H9 (cell line): ENCODE results near the gene TIAM2. TPM values are rescaled to one million over a fixed set of nuclear protein-coding genes. Genes with fewer than 3 reads are reported as not detected.
A peak's percentile ranks its signal among the peaks of the same experiment; 100 is the strongest.

Experiments used
- DNase-seq: peaks from one replicate; pipeline ENCODE4 v3.0.0-alpha.2; 2017
- H2AFZ ChIP-seq: one replicate; pipeline ENCODE4 v1.6.1; 2013; ENCODE audit warnings: mild to moderate bottlenecking, low read length, control low read depth, moderate library complexity
- H2AK5ac ChIP-seq: 2 replicates; pipeline ENCODE4 v1.6.1; 2013; ENCODE audit warnings: low read length, control low read depth, mixed read lengths; ENCODE audit not compliant: insufficient read length
- H2BK120ac ChIP-seq: one replicate; pipeline ENCODE4 v1.6.1; 2013; ENCODE audit warnings: low read depth, mild to moderate bottlenecking, low read length, control low read depth, inconsistent platforms; ENCODE audit not compliant: poor library complexity, severe bottlenecking
- H2BK12ac ChIP-seq: 2 replicates; pipeline ENCODE4 v1.6.1; 2013; ENCODE audit warnings: low read length, control low read depth, mixed read lengths, low read depth; ENCODE audit not compliant: insufficient read length
- H2BK15ac ChIP-seq: 2 replicates; pipeline ENCODE4 v1.6.1; 2013; ENCODE audit warnings: low read depth, low read length, control low read depth
- H2BK20ac ChIP-seq: one replicate; pipeline ENCODE4 v1.6.1; 2013; ENCODE audit warnings: low read depth, mild to moderate bottlenecking, low read length, control low read depth, inconsistent platforms; ENCODE audit not compliant: poor library complexity, severe bottlenecking
- H2BK5ac ChIP-seq: 2 replicates; pipeline ENCODE4 v1.6.1; 2013; ENCODE audit warnings: low read length, control low read depth, mixed read lengths; ENCODE audit not compliant: insufficient read length
- H3K14ac ChIP-seq: 2 replicates; pipeline ENCODE4 v1.6.1; 2013; ENCODE audit warnings: low read length, control low read depth; ENCODE audit not compliant: insufficient read depth
- H3K18ac ChIP-seq: 2 replicates; pipeline ENCODE4 v1.6.1; 2013; ENCODE audit warnings: low read depth, mild to moderate bottlenecking, mixed read lengths, low read length, control low read depth; ENCODE audit not compliant: insufficient read length
- H3K23ac ChIP-seq: 2 replicates; pipeline ENCODE4 v1.6.1; 2013; ENCODE audit warnings: low read length, control low read depth, mixed read lengths, low read depth; ENCODE audit not compliant: insufficient read length
- H3K23me2 ChIP-seq: 2 replicates; pipeline ENCODE4 v1.6.1; 2013; ENCODE audit warnings: low read depth, mild to moderate bottlenecking, mixed read lengths, low read length, control low read depth; ENCODE audit not compliant: insufficient read length, poor library complexity, severe bottlenecking
- H3K27ac ChIP-seq: 2 replicates; pipeline ENCODE4 v1.5.1; 2013; ENCODE audit warnings: low read length, control low read depth, mixed read lengths, low read depth; ENCODE audit not compliant: insufficient read length
- H3K27me3 ChIP-seq: 2 replicates; pipeline ENCODE4 v1.6.1; 2013; ENCODE audit warnings: low read length, control low read depth, inconsistent platforms; ENCODE audit not compliant: insufficient read depth
- H3K4ac ChIP-seq: 2 replicates; pipeline ENCODE4 v1.6.1; 2013; ENCODE audit warnings: low read depth, mild to moderate bottlenecking, control low read depth, inconsistent platforms, low read length, moderate library complexity
- H3K4me1 ChIP-seq: 2 replicates; pipeline ENCODE4 v1.6.1; 2013; ENCODE audit warnings: low read length, control low read depth, inconsistent platforms; ENCODE audit not compliant: insufficient read depth
- H3K4me2 ChIP-seq: 2 replicates; pipeline ENCODE4 v1.6.1; 2013; ENCODE audit warnings: low read length, control low read depth, mixed read lengths; ENCODE audit not compliant: insufficient read length, insufficient read depth
- H3K56ac ChIP-seq: 2 replicates; pipeline ENCODE4 v1.6.1; 2013; ENCODE audit warnings: low read depth, mild to moderate bottlenecking, mixed read lengths, low read length, control low read depth; ENCODE audit not compliant: insufficient read length
- H3K79me1 ChIP-seq: 2 replicates; pipeline ENCODE4 v1.6.1; 2013; ENCODE audit warnings: low read depth, mild to moderate bottlenecking, moderate library complexity, low read length, control low read depth, inconsistent platforms; ENCODE audit not compliant: insufficient read depth, poor library complexity, severe bottlenecking
- H3K79me2 ChIP-seq: 2 replicates; pipeline ENCODE4 v1.6.1; 2013; ENCODE audit warnings: low read length, control low read depth, inconsistent platforms; ENCODE audit not compliant: insufficient read depth
- H3K9ac ChIP-seq: 2 replicates; pipeline ENCODE4 v1.6.1; 2013; ENCODE audit warnings: low read length, control low read depth, mixed read lengths; ENCODE audit not compliant: insufficient read length; ENCODE audit errors: extremely low read depth
- H3K9me3 ChIP-seq: one replicate; pipeline ENCODE4 v1.6.1; 2013; ENCODE audit warnings: low read depth, low read length, inconsistent platforms; ENCODE audit not compliant: control insufficient read depth
- H3T11ph ChIP-seq: one replicate; pipeline ENCODE4 v1.6.1; 2013; ENCODE audit warnings: mild to moderate bottlenecking, low read length, control low read depth, inconsistent platforms
- H4K20me1 ChIP-seq: one replicate; pipeline ENCODE4 v1.6.1; 2013; ENCODE audit not compliant: control insufficient read depth, insufficient read length, insufficient read depth
- H4K5ac ChIP-seq: 2 replicates; pipeline ENCODE4 v1.6.1; 2013; ENCODE audit warnings: low read depth, mild to moderate bottlenecking, mixed read lengths, low read length, control low read depth; ENCODE audit not compliant: insufficient read length
- H4K8ac ChIP-seq: replicated peaks from 2 replicates; pipeline ENCODE4 v1.6.1; 2013; ENCODE audit warnings: low read length, control low read depth, mixed read lengths, low read depth; ENCODE audit not compliant: insufficient read length
- H4K91ac ChIP-seq: 2 replicates; pipeline ENCODE4 v1.6.1; 2013; ENCODE audit warnings: low read depth, mild to moderate bottlenecking, moderate library complexity, mixed read lengths, low read length, control low read depth; ENCODE audit not compliant: insufficient read length
- H3K27ac Mint-ChIP-seq, 3 experiments: 2 replicates in 2 of 3; 3 replicates in 1 of 3; pipeline ENCODE4 v1.8.0; 2020 to 2021; ENCODE audit warnings: mixed read lengths in 3 of 3, mild to moderate bottlenecking in 1 of 3, moderate library complexity in 1 of 3
- H3K27me3 Mint-ChIP-seq: 2 replicates; pipeline ENCODE4 v1.8.0; 2021; ENCODE audit warnings: low read depth, mild to moderate bottlenecking, moderate library complexity, mixed read lengths
- H3K36me3 Mint-ChIP-seq, 3 experiments: 2 replicates in 2 of 3; 3 replicates in 1 of 3; pipeline ENCODE4 v1.8.0; 2020 to 2021; ENCODE audit warnings: low read depth in 3 of 3, mixed read lengths in 3 of 3; ENCODE audit not compliant: insufficient read depth in 1 of 3
- H3K4me1 Mint-ChIP-seq, 2 experiments: 2 replicates each; pipeline ENCODE4 v1.8.0; 2020; ENCODE audit warnings: mixed read lengths in 2 of 2
- H3K4me3 Mint-ChIP-seq, 2 experiments: 2 replicates in 1 of 2; 3 replicates in 1 of 2; pipeline ENCODE4 v1.8.0; 2020 to 2021; ENCODE audit warnings: mild to moderate bottlenecking in 2 of 2, mixed read lengths in 2 of 2, moderate library complexity in 1 of 2
- H3K9me3 Mint-ChIP-seq, 2 experiments: 2 replicates in 1 of 2; 3 replicates in 1 of 2; pipeline ENCODE4 v1.8.0; 2020; ENCODE audit warnings: mild to moderate bottlenecking in 2 of 2, mixed read lengths in 2 of 2, moderate library complexity in 1 of 2
- WGBS: extraction: QIAGEN DNeasy Blood & Tissue Kit; methylation state at CpG from one replicate; pipeline ENCODE4 v1.1.7; 2013; ENCODE audit warnings: missing lambda C conversion rate, low lambda C conversion rate, mixed read lengths; ENCODE audit not compliant: insufficient read length; ENCODE audit errors: extremely low coverage; 5-methylcytosine and 5-hydroxymethylcytosine counted together
- total RNA-seq: library from RNA; stranded (reverse); gene quantifications from 2 replicates; pipeline ENCODE4 v1.2.1, GENCODE V29; 2021
- TF ChIP-seq, protein P1 (sequence below): fragments of 200-600 bp; sonication (generic); conservative IDR thresholded peaks from 3 replicates; pipeline ENCODE4 v1.8.0; 2021; ENCODE audit warnings: antibody characterized with exemption, mild to moderate bottlenecking

The TIAM2 gene
- total RNA-seq, 1 experiment from 2014 or later = 6.3 TPM

DNA sequence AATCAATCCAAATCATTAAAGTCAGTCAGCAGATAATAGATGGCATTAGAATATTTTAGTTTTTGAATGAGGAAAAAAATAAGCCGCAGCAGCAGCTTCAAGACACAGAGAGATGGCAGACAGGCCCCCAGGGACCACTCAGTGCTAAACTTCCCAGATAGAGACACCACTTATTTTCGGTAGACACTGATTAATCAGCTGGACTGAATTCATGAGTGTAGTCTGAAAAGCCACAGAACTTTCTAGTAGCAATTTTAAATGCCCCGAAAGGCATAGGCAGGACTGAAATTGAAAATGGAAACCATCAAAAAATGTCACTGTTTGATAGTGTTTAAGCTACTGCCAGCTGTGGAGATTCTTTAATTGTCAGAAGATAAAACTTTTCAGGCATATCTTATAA, 265.6 kb downstream of the TIAM2 start:
- H3K23ac ChIP-seq = no peak overlapping the region
- Mint-ChIP-seq H3K4me1 (peaks cover 25 to 32% of the 10 kb centered on the region in 2 experiments), H3K4me3 (no peak overlapping the region), H3K27ac (peak overlapping the region in 1 of 3 experiments; percentile 78; a peak in 4 of 7 replicates), H3K36me3 (peaks cover 18 to 45% (median 45%) of the 10 kb centered on the region in 3 experiments; a peak in 6 of 7 replicates), H3K27me3 (no peaks in the 10 kb centered on the region), H3K9me3 (no peaks in the 10 kb centered on the region)
- no peak overlapping the region for H3T11ph ChIP-seq
- no peaks in the 10 kb centered on the region for H4K20me1 ChIP-seq
- no peak overlapping the region for H2BK12ac ChIP-seq
- H3K9ac ChIP-seq = no peak overlapping the region
- H3K4ac ChIP-seq = no peak overlapping the region
- H2BK5ac ChIP-seq = no peak overlapping the region
- H3K27ac ChIP-seq = no peak overlapping the region
- H2BK15ac ChIP-seq = no peak overlapping the region
- H2BK20ac ChIP-seq = no peak overlapping the region
- no peak overlapping the region for H3K56ac ChIP-seq
- no peak overlapping the region for H3K14ac ChIP-seq
- H3K79me2 ChIP-seq = 0 out of 2 replicates have a peak, but pooled peaks cover 2% of the 10 kb centered on the region
- no peak overlapping the region for H4K5ac ChIP-seq
- H2AFZ ChIP-seq = no peak overlapping the region
- no peak overlapping the region for H4K91ac ChIP-seq
- TF ChIP-seq, protein P1, sequence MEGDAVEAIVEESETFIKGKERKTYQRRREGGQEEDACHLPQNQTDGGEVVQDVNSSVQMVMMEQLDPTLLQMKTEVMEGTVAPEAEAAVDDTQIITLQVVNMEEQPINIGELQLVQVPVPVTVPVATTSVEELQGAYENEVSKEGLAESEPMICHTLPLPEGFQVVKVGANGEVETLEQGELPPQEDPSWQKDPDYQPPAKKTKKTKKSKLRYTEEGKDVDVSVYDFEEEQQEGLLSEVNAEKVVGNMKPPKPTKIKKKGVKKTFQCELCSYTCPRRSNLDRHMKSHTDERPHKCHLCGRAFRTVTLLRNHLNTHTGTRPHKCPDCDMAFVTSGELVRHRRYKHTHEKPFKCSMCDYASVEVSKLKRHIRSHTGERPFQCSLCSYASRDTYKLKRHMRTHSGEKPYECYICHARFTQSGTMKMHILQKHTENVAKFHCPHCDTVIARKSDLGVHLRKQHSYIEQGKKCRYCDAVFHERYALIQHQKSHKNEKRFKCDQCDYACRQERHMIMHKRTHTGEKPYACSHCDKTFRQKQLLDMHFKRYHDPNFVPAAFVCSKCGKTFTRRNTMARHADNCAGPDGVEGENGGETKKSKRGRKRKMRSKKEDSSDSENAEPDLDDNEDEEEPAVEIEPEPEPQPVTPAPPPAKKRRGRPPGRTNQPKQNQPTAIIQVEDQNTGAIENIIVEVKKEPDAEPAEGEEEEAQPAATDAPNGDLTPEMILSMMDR = no peak
- H2BK120ac ChIP-seq = no peak overlapping the region
- DNase-seq = no peak
- WGBS = no CpG with 5 or more reads among the region's 3 CpGs
- H3K27me3 ChIP-seq = no peaks in the 10 kb centered on the region
- no peak overlapping the region for H3K18ac ChIP-seq
- no peaks in the 10 kb centered on the region; the same call in 1 of the 2 replicates for H3K4me1 ChIP-seq
- no peaks in the 10 kb centered on the region for H3K79me1 ChIP-seq
- no peak overlapping the region for H3K4me2 ChIP-seq
- H3K9me3 ChIP-seq = no peaks in the 10 kb centered on the region
- no peaks in the 10 kb centered on the region for H3K23me2 ChIP-seq
- H4K8ac ChIP-seq = no peak overlapping the region
- H2AK5ac ChIP-seq = no peak overlapping the region
